Vagina (tissue), 2 donors: Measurements from ENCODE around the gene RHOBTB3. TPM values are rescaled to one million over a fixed set of nuclear protein-coding genes. Genes with fewer than 3 reads are reported as not detected.
A peak's percentile ranks its signal among the peaks of the same experiment; 100 is the strongest.

Experiments used
- DNase-seq, 2 donors: peaks; one replicate each; pipeline ENCODE4 v3.0.0-alpha.2; 2017; ENCODE audit errors: extremely low spot score in 2 of 2
- H3K27ac ChIP-seq: fragments of 200-600 bp; sonication (generic); one replicate; pipeline ENCODE4 v1.5.1; 2019
- H3K27me3 ChIP-seq: fragments of 200-600 bp; sonication (generic); one replicate; pipeline ENCODE4 v1.5.1; 2019
- H3K36me3 ChIP-seq, 2 donors: fragments of 200-600 bp; sonication (generic); one replicate each; pipeline ENCODE4 v1.5.1; 2017 to 2019
- H3K4me1 ChIP-seq: fragments of 200-600 bp; sonication (generic); one replicate; pipeline ENCODE4 v1.5.1; 2019
- H3K4me3 ChIP-seq, 2 donors: fragments of 200-600 bp; sonication (generic); 1 replicate in 1 of 2; 2 replicates in 1 of 2; pipeline ENCODE4 v1.5.1; 2016 to 2019
- H3K9me3 ChIP-seq: fragments of 200-600 bp; sonication (generic); one replicate; pipeline ENCODE4 v1.5.1; 2019
- POLR2A ChIP-seq, 2 donors: fragments of 450-650 bp; IDR thresholded peaks; one replicate each; pipeline ENCODE4 v1.6.1; 2017; ENCODE audit warnings: antibody characterized with exemption in 2 of 2, mild to moderate bottlenecking in 2 of 2, moderate library complexity in 2 of 2
- POLR2AphosphoS5 ChIP-seq, 2 donors: sonication (generic); formaldehyde crosslinking; IDR thresholded peaks; one replicate each; pipeline ENCODE4 v1.9.0; 2017; ENCODE audit warnings: antibody characterized with exemption in 2 of 2, mild to moderate bottlenecking in 2 of 2, low read depth in 1 of 2; ENCODE audit not compliant: insufficient read depth in 1 of 2
- intact Hi-C: fragments of 100-400 bp; cut with DNase I; formaldehyde crosslinking; loops from one replicate; pipeline ENCODE4 v1.15.1; 2023
- total RNA-seq: library from RNA; depleted of rRNA; stranded (reverse); fragments of >200 nt; gene quantifications from one replicate; pipeline ENCODE4 v1.2.3, GENCODE V29; 2016
- TF ChIP-seq, protein P1 (sequence below), 3 experiments: fragments of 450-650 bp in 2 of 3; fragments of 200-600 bp in 1 of 3; sonication (generic) in 1 of 3; IDR thresholded peaks; one replicate each; pipeline ENCODE4 v1.5.1; 2017 to 2019; ENCODE audit warnings: antibody characterized with exemption in 3 of 3, mild to moderate bottlenecking in 2 of 3, moderate library complexity in 2 of 3

RHOBTB3 gene
- total RNA-seq, 1 donor from 2014 or later = 43.2 TPM

DNA sequence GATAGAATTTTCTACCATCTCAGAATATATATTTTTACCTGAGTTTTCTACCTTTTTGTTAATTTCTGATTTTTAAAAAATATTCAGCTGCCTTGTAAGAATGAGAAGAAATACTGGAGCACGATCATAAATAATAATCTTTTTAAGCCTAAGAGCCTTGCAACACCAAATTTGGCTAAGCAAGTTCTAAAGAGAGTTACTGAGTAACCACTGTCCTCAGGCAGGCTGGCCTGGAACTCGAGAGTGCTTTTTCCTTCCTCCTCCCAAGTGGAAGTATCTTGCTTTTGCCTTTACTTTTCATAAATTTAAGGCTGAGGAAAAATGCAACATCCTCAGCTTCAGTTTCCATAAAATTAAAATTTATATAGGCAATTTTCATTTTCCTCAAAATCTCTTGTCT, 70.4 kb downstream of the RHOBTB3 start:
- TF ChIP-seq, protein P1, sequence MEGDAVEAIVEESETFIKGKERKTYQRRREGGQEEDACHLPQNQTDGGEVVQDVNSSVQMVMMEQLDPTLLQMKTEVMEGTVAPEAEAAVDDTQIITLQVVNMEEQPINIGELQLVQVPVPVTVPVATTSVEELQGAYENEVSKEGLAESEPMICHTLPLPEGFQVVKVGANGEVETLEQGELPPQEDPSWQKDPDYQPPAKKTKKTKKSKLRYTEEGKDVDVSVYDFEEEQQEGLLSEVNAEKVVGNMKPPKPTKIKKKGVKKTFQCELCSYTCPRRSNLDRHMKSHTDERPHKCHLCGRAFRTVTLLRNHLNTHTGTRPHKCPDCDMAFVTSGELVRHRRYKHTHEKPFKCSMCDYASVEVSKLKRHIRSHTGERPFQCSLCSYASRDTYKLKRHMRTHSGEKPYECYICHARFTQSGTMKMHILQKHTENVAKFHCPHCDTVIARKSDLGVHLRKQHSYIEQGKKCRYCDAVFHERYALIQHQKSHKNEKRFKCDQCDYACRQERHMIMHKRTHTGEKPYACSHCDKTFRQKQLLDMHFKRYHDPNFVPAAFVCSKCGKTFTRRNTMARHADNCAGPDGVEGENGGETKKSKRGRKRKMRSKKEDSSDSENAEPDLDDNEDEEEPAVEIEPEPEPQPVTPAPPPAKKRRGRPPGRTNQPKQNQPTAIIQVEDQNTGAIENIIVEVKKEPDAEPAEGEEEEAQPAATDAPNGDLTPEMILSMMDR (IDR thresholded peaks at IDR 0.05) = no peak
- TF ChIP-seq POLR2A (IDR thresholded peaks at IDR 0.05) (no peak), POLR2AphosphoS5 (IDR thresholded peaks at IDR 0.05; ENCODE audit: insufficient read depth in 1 of 2, low read depth in 1 of 2) (no peak)
- Histone ChIP-seq H3K4me1 (no peaks in the 10 kb centered on the region), H3K9me3 (no peaks in the 10 kb centered on the region), H3K27ac (no peak overlapping the region), H3K27me3 (no peaks in the 10 kb centered on the region), H3K36me3 (no peaks in the 10 kb centered on the region), H3K4me3 (no peak overlapping the region)
- intact Hi-C loops = no loop called here
- DNase-seq = peak in 1 of 2 donors; percentile 25

- TF ChIP-seq POLR2A (IDR thresholded peaks at IDR 0.05) (no peak), POLR2AphosphoS5 (IDR thresholded peaks at IDR 0.05; ENCODE audit: insufficient read depth in 1 of 2, low read depth in 1 of 2) (no peak)
- TF ChIP-seq, protein P1 (IDR thresholded peaks at IDR 0.05) = no peak
- no peaks in the 10 kb centered on the region for H3K4me1 ChIP-seq
- no peaks in the 10 kb centered on the region for H3K27me3 ChIP-seq
- intact Hi-C loops = no loop called here
- no peak overlapping the region for H3K4me3 ChIP-seq
- H3K27ac ChIP-seq = no peak overlapping the region
- DNase-seq = no peak
- H3K9me3 ChIP-seq = no peaks in the 10 kb centered on the region
- no peaks in the 10 kb centered on the region for H3K36me3 ChIP-seq
Measured at GRCh38 chr5:95801961-95802360, 70.8 kb downstream of the RHOBTB3 start.

DNA sequence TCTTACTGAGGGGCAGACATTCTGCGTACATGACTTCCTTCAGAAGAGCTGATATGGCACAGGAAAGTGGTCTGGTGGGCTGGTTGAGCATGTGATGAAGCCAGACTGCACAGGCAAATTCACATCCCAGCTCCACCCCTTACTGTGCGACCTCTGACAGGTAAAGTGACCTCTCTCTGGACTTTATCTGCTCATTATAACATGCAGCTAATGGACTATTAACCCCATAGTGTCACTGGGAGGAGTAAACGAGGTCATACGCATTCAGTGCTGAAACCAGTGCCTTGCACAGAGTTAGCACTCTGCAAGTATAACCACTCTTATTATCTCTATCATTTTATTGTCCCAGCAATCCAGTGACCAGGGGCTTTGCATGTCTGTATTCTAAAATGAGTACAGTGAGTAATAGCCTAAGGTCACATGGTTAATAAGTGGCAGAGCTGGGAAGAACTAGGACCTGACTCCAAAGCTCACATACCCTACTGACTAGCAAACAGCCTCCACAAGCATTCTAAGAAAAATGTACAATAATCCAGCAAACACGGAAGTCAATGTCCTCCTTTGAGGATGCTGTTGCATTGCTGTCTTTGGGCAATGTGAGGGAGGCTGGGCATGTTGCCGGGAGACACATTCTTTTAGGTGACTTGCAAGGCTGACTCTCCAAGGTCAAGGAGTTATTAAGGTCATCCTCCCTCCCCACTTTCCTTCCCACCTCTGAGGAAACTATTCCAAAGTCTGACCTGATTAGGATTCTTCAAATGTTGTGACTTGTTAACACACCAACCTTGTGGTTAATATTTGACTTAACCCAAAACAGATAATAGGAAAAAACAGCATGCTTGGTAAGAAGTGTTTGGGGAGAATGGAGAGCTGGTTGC, 72.4 kb downstream of the RHOBTB3 start:
- Histone ChIP-seq H3K9me3 (no peaks in the 10 kb centered on the region), H3K36me3 (no peaks in the 10 kb centered on the region), H3K4me3 (no peak overlapping the region), H3K27me3 (no peaks in the 10 kb centered on the region), H3K27ac (no peak overlapping the region), H3K4me1 (peaks cover 9% of the 10 kb centered on the region)
- DNase-seq = peak in 1 of 2 donors; percentile 54
- no peak for TF ChIP-seq POLR2A (IDR thresholded peaks at IDR 0.05)
- TF ChIP-seq, protein P1 (IDR thresholded peaks at IDR 0.05) = no peak
- no peak for TF ChIP-seq POLR2AphosphoS5 (IDR thresholded peaks at IDR 0.05; ENCODE audit: insufficient read depth in 1 of 2, low read depth in 1 of 2)
- intact Hi-C loops = no loop called here

DNA sequence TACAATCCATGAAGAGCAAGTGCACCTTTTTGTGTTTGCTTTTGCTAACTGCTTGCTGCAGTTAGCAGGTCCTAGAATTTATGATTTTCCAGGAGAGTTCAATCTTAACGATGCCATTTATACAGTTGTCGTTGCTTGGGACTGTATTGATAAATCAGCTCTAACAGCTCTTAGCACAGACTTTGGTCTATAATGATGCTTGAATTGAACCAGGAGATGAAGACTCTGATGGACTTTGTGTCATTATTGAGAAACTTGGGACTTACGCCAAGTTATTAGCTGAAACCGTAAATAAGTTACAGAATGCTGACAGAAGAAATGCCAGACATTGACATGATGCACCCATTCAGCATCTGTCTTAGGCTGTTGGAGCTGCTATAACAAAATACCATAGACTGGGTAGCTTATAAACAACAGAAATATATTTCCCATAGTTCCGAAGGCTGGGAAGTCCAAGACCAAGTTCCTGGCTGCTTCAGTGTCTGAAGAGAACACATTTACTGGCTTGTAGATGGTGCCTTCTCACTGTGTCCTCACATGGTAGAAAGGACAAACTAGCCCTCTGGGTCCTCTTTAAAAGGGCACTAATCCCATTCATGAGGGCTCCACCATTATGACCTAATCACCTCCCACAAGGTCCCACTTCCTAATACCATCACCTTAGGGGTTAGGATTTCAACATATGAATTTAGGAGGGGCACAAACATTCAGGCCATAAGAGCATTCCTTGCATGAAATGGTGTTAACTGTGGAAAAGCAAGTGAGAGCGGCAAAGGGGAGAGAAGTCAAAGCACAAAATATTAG, 73.8 kb downstream of the RHOBTB3 start:
- H3K27ac ChIP-seq = no peak overlapping the region
- intact Hi-C loops = no loop called here
- H3K9me3 ChIP-seq = no peaks in the 10 kb centered on the region
- H3K4me1 ChIP-seq = peaks cover 23% of the 10 kb centered on the region
- DNase-seq = peak in 1 of 2 donors; percentile 29
- TF ChIP-seq POLR2AphosphoS5 (IDR thresholded peaks at IDR 0.05; ENCODE audit: insufficient read depth in 1 of 2, low read depth in 1 of 2) (no peak), POLR2A (IDR thresholded peaks at IDR 0.05) (no peak)
- TF ChIP-seq, protein P1 (IDR thresholded peaks at IDR 0.05) = no peak
- H3K27me3 ChIP-seq = no peaks in the 10 kb centered on the region
- H3K4me3 ChIP-seq = no peak overlapping the region
- no peaks in the 10 kb centered on the region for H3K36me3 ChIP-seq
